Endothelial cell (in vitro differentiated cells): ENCODE measurements around the gene FYCO1. TPM values are rescaled to one million over a fixed set of nuclear protein-coding genes. Genes with fewer than 3 reads are reported as not detected.

Experiments used
- DNase-seq: peaks from one replicate; pipeline ENCODE4 v3.0.0; 2021; ENCODE audit warnings: low spot score
- H3K27ac Mint-ChIP-seq: one replicate; pipeline ENCODE4 v1.8.0; 2021; ENCODE audit warnings: mixed read lengths, inconsistent platforms; ENCODE audit not compliant: unreplicated experiment
- H3K27me3 Mint-ChIP-seq: one replicate; pipeline ENCODE4 v1.8.0; 2021; ENCODE audit warnings: mild to moderate bottlenecking, moderate library complexity, mixed read lengths, inconsistent platforms; ENCODE audit not compliant: unreplicated experiment
- H3K36me3 Mint-ChIP-seq: one replicate; pipeline ENCODE4 v1.8.0; 2021; ENCODE audit warnings: mild to moderate bottlenecking, low read depth, mixed read lengths, inconsistent platforms; ENCODE audit not compliant: unreplicated experiment
- H3K4me1 Mint-ChIP-seq: one replicate; pipeline ENCODE4 v1.8.0; 2021; ENCODE audit warnings: mild to moderate bottlenecking, mixed read lengths, inconsistent platforms; ENCODE audit not compliant: unreplicated experiment
- H3K4me3 Mint-ChIP-seq: one replicate; pipeline ENCODE4 v1.8.0; 2021; ENCODE audit warnings: mild to moderate bottlenecking, mixed read lengths, inconsistent platforms; ENCODE audit not compliant: unreplicated experiment
- H3K9me3 Mint-ChIP-seq: one replicate; pipeline ENCODE4 v1.8.0; 2021; ENCODE audit warnings: mixed read lengths, inconsistent platforms; ENCODE audit not compliant: unreplicated experiment
- CTCF ChIP-seq: fragments of 200-600 bp; sonication (generic); IDR thresholded peaks from one replicate; pipeline ENCODE4 v1.5.0; 2021; ENCODE audit warnings: antibody characterized with exemption; ENCODE audit not compliant: unreplicated experiment
- total RNA-seq: library from RNA; stranded (reverse); fragmentation: NEBNext Ultra II Directional; extraction: Animal tissue kit (Norgen Biotek cat#: 25700); gene quantifications from one replicate; pipeline ENCODE4 v1.2.1, GENCODE V29; 2021; ENCODE audit not compliant: unreplicated experiment

The FYCO1 gene
- total RNA-seq, 1 donor from 2014 or later = 13.8 TPM

- no peak for TF ChIP-seq CTCF
- H3K4me1 Mint-ChIP-seq = peaks cover 2% of the 10 kb centered on the region
- H3K27me3 Mint-ChIP-seq = no peaks in the 10 kb centered on the region
- H3K4me3 Mint-ChIP-seq = no peak overlapping the region
- no peaks in the 10 kb centered on the region for H3K36me3 Mint-ChIP-seq
- no peaks in the 10 kb centered on the region for H3K9me3 Mint-ChIP-seq
- no peak for DNase-seq
- H3K27ac Mint-ChIP-seq = no peak overlapping the region
Observed at GRCh38 chr3:45884368-45885201, 111.0 kb downstream of the FYCO1 start.

- Mint-ChIP-seq H3K9me3 (no peaks in the 10 kb centered on the region), H3K27ac (no peak overlapping the region), H3K36me3 (no peaks in the 10 kb centered on the region), H3K4me1 (peaks cover 5% of the 10 kb centered on the region), H3K4me3 (no peak overlapping the region), H3K27me3 (no peaks in the 10 kb centered on the region)
- no peak for DNase-seq
- no peak for TF ChIP-seq CTCF
Observed at GRCh38 chr3:45881078-45882022, 114.3 kb downstream of the FYCO1 start.

GRCh38 chr3:45880725-45881077 is 114.9 kb downstream of the FYCO1 start:
- TF ChIP-seq CTCF = no peak
- DNase-seq = no peak
- no peak overlapping the region for H3K27ac Mint-ChIP-seq

GRCh38 chr3:45878124-45878523 is 117.5 kb downstream of the FYCO1 start:
- Mint-ChIP-seq H3K27ac (no peak overlapping the region), H3K36me3 (no peaks in the 10 kb centered on the region), H3K4me1 (peaks cover 29% of the 10 kb centered on the region), H3K27me3 (no peaks in the 10 kb centered on the region), H3K4me3 (no peak overlapping the region), H3K9me3 (no peaks in the 10 kb centered on the region)
- TF ChIP-seq CTCF = no peak
- DNase-seq = no peak

More at GRCh38 chr3:45880725-45881077, 114.9 kb downstream of the FYCO1 start:
- Mint-ChIP-seq H3K9me3 (no peaks in the 10 kb centered on the region), H3K4me3 (no peak overlapping the region), H3K36me3 (no peaks in the 10 kb centered on the region), H3K27me3 (no peaks in the 10 kb centered on the region), H3K4me1 (peaks cover 9% of the 10 kb centered on the region)
